Fibroblast of upper back skin (primary cell): ENCODE measurements around the gene KCNJ15.
"Not testable (repeated sequence)": the region's sequence is repeated elsewhere in the genome, so short reads cannot be mapped to it uniquely, and the experiment has no call there.

Source experiments
- DNase-seq: peaks from one replicate; pipeline ENCODE4 v3.0.0-alpha.2; 2013

The KCNJ15 gene

GRCh38 chr21:38244885-38245869 lies 11.6 kb upstream of the KCNJ15 start:
- DNase-seq, result peak; percentile 99

DNA sequence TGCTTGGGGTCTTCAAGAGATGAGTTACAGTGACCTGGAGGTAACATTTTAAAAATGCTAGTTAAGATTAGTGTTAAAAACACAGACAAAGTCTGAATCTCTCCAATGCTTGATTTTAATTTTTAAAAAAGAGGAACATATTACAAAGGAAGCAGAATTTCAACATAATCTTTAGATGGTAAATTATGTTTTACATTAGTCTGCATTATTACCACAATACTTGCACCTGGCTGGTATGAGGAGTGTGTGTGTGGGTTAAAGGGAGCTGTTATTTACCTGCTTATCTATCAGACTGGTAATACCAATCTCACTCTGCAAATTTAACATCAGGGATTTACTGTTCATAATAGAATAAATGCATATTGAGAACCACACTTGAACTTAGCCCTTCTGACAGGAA lies 10.3 kb upstream of the KCNJ15 start:
- no peak for DNase-seq

DNA sequence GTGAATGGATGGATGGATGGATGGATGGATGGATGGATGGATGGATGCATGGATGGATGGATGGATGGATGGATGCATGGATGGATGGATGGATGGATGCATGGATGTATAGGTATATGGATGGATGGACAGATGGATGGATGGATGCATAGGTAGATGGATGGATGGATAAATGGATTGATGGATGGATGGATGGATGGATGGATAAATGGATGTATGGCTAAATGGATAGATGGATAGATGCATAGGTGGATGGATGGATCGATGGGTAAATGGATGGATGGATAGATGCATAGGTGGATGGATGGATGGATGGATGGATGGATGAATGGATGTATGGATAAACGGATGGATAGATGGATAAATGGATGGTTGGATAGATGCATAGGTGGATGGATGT lies 9.7 kb upstream of the KCNJ15 start:
- DNase-seq, result not testable (repeated sequence)

GRCh38 chr21:38247738-38248510 lies 8.9 kb upstream of the KCNJ15 start:
- no peak for DNase-seq

GRCh38 chr21:38249256-38249655 lies 7.5 kb upstream of the KCNJ15 start:
- DNase-seq, result no peak

DNA sequence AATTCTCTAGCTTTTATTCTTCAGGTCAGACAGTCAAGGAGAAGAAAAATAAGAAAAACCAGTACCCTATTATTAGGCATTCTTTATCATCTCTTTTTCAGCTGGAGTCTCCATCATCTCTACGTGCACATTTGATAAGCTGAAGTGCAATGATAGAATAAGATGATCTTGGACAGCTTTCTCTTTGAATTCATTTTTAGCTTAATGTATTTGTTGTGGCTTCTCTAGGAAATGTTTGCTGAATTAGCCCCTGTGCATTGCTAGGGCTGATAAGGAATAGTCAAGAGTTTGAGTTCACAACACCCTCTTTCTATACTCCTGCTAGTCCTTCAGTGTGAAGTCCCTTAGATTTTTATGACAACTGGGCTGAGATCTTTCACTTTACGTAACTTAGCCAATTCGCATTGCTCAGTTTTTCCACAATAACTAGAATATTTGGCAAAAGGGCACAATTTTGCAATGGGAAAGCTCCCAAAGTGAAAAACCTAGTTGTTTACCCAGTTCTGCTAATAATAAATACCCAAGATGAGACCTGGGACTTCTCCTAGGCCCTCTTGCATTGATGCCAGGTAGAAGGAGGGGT lies 7.0 kb upstream of the KCNJ15 start:
- DNase-seq, result no peak

GRCh38 chr21:38250991-38251418 lies 5.8 kb upstream of the KCNJ15 start:
- no peak for DNase-seq

GRCh38 chr21:38254970-38255369 lies 1.8 kb upstream of the KCNJ15 start:
- DNase-seq, result no peak

- DNase-seq, result no peak
Observed at GRCh38 chr21:38255571-38256117, 1.1 kb upstream of the KCNJ15 start.

DNA sequence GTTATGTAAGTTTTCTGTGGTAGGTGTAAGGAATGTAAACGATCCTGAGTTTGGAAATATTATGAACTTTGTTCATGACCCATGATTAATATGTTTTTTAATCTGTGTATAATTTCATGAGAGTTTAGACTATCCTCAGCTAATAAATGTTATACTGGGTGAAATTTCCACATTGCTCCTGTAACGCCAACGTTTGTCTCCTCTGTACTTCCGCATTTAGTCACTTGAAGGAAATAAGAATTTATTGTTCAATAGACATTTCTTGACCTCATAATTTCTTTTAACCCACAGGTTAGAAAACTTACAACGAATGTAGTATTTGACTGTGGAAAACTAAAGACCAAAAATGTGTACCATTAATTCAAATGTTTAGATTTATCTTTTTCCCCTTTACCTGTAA lies 876 bp downstream of the KCNJ15 start:
- no peak for DNase-seq

DNA sequence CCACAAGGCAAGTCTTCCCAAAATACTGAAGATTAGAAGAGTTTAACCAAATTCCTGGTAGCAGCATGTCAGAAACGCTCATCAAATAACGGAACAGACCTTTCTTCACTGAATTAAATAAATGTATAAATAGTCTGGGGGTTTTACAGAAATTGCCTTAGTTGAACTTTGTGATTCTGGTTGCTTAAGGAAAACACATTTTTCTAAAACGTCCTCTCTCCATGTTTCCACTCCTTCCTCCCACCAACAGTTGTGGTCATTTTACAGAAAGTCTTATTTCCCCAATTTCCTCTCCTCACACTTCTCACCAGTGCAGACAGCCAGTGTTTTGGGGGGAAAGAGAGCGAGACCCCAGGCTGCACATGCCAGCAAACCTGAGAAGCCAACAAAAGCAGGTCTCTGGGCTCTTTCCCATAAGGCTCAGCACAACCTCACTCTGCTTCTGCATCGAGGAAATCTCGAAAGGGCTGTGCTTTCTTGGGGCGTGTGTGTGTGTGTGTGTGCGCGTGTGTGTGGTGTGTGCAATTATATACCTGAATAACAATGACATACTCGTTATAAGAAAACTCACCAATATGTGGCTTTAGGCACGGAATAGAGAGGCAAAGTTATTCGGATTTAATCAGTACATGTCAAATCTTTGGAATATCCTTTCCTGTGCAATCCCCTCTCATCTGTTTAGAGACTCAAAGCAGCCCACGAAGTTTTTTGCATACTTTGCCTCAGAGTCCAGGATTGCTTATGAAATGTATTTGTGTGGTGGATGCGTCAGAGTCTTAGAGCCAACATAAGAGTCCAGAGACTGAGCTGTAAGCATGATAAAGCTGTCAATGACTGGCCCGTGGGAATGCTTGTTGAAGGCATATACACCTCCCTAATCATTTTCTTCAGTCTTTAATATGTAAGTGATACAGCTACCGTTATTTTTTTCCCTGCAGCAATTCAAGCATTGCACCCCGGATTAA lies 2.0 kb downstream of the KCNJ15 start:
- DNase-seq, result peak; percentile 90

GRCh38 chr21:38259665-38260064 lies 2.9 kb downstream of the KCNJ15 start:
- DNase-seq, result no peak

DNA sequence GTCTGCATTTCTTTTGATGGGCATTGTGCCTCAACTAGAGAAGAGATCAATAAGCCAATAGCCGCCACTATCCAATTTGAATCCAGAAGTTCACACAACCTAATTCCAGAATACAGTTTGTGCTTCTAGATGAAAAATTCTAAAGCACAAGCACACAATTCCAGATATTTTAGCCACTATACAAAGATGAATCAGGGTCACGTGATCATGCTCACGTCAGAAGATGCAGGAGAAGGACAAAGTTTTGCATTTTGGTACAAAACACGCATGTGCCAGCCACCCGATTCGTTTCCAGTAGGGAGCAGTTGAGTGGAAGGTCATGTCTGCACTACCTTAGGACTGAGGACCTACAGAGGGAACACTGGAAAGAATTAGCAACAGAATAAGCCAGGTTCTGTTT lies 3.6 kb downstream of the KCNJ15 start:
- DNase-seq, result no peak

DNA sequence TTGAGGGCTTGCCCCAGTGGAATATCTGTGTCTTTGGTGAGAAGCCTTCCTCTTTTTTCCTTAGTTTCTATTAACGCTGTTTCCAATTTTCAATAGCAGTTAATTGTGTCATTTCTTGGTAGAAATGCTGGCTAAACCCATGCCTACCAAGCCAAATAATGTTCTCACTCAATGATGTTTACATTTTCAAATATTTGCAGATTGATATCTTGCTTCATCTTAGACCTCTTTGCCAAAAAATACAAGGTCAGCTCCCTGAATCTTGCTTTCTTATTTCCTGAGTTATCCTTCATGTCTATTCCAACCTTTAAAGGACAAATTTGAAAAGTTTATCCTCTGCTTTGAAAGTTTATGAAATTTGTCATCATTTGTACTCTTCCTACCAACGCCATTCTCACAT lies 5.1 kb downstream of the KCNJ15 start:
- peak; percentile 37 for DNase-seq

- peak; percentile 94 for DNase-seq
Observed at GRCh38 chr21:38263493-38263892, 6.7 kb downstream of the KCNJ15 start.

- no peak for DNase-seq
Observed at GRCh38 chr21:38264571-38264970, 7.8 kb downstream of the KCNJ15 start.

DNA sequence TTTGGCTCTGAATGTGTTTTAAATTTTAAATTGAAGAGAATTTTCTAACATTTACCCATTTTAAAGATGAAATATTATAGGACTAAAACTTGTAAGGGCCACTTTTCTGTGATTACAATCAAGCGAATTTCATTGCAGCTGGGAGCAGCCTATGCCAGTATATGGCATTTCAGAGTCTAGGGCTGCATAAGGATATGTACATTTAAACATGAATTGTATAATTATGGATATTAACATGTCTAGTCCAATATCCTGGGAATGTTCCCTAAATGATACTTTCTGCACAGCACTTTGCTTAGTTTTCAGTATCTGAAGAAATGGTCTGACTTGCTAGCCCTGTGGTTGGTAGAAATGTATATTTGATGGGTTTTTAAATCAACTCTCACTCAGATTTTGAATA lies 8.4 kb downstream of the KCNJ15 start:
- no peak for DNase-seq

- peak; percentile 83 for DNase-seq
Observed at GRCh38 chr21:38266732-38267131, 9.9 kb downstream of the KCNJ15 start.

GRCh38 chr21:38267136-38267755 lies 10.5 kb downstream of the KCNJ15 start:
- peak; percentile 59 for DNase-seq

GRCh38 chr21:38267991-38268863 lies 11.4 kb downstream of the KCNJ15 start:
- DNase-seq, result no peak
